ENCODE results near the gene SLC25A15.
"Not testable (repeated sequence)": the region's sequence is repeated elsewhere in the genome, so short reads cannot be mapped to it uniquely, and the experiment has no call there.

SLC25A15 gene

DNA sequence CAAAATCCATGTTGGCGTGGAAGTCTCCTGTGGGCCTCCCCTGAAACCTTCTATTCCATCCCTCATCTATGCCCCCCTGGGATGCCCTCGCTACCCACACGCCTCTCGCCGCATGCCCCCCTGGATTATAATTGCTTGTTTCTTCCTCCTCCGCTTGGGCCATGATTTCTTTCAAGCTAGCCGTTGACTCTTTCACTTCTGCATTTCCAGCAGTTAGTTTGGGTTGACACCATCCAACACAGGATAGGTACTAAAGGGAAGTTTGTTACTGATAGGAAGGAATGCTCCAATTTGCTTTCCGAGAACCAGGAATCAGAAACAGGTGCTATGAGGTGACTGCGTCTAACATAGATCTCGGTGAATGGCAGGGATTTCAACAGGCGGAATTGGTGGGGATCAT is 7.7 kb upstream of the SLC25A15 start:
- DNase-seq (ENCODE audit: low spot score) = no peak

DNA sequence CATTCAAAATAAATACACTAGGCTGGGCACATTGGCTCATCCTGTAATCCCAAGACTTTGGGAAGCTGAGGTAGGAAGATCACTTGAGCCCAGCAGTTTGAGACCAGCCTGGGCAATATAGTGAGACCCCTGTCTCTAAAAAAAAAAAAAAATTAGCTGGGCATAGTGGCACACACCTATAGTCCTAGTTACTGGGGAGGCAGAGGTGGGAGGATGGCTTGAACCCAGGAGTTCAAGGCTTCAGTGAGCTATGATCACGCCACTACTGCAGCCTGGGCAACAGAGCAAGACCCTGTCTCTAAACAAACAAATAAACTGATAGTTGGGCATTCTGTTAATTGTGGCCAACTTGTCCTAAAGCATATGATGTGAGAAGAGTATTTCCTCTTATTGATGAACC is 6.4 kb upstream of the SLC25A15 start:
- DNase-seq (ENCODE audit: low spot score) = not testable (repeated sequence)

- no peak for DNase-seq (ENCODE audit: low spot score)
Observed at GRCh38 chr13:40784540-40784939, 4.9 kb upstream of the SLC25A15 start.

- DNase-seq (ENCODE audit: low spot score) = no peak
Observed at GRCh38 chr13:40786568-40786996, 2.8 kb upstream of the SLC25A15 start.

DNA sequence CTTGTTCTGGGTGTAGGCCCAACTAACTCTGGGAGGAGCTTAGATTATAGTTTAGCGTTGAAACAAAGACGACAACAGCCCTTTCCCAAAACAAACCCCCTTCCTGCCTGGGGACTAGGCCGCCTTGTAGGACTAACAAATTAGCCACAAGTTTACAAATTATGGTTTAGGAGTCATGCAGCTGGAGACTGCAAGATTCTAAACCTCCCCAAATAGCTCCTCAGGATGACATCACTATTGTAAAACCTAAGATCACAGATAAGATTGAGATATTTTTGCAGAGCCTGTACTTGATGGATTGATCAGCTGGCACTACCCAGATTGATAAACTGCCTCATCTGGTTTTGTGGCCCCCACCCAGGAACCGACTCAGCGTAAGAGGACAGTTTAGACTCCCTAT is 2.3 kb upstream of the SLC25A15 start:
- DNase-seq (ENCODE audit: low spot score) = no peak

DNA sequence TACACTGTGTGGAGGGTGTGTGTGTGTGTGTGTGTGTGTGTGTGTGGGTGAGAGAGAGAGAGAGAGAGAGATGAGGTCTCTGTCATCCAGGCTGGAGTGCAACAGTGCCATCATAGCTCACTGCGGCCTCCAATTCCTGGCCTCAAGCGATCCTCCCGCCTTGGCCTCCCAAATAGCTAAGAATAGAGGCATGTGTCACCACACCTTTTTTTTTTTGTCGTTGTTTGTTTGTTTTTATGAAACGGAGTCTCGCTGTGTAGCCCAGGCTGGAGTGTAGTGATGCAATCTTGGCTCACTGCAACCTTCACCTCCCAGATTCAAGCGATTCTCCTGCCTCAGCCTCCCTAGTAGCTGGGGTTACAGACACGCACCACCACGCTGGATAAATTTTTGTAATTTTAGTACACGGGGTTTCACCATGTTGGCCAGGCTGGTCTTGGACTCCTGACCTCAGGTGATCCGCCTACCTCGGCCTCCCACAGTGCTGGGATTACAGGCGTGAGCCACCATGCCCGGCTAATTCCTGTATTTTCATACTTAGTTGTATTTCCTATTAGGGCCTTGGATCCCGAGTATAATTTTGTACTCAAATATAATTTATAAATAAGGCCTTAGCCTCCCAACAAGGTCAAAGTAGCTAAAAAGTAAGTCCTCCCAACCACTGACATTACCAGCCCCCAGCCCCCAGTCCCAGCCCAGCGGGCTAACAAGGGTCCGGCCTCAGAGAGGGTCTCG is 704 bp upstream of the SLC25A15 start:
- not testable (repeated sequence) for DNase-seq (ENCODE audit: low spot score)

DNA sequence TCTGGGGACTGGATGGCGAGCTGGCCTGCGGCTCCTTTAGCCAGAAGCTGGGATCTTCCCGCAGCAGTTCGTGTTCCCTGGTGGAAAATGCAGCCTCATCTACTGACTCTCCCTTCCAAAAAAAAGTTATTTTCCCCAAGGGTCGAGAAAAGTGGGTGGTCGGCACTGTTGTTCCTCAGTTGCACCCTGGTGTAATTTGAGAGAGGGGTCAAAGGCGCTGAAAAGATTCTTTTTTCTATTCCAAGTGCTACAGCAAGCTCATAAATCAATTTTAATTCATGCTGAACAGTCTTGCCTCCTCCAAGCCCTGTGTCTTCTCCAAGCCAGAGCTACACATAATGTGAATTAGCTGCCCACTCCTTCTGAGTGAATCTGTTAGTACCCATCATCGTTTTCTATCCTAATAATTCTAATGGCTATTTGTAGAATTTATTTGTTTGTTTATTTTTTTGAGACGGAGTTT is 774 bp downstream of the SLC25A15 start:
- DNase-seq (ENCODE audit: low spot score) = no peak

- no peak for DNase-seq (ENCODE audit: low spot score)
Observed at GRCh38 chr13:40792284-40793051, 3.1 kb downstream of the SLC25A15 start.

- DNase-seq (ENCODE audit: low spot score) = no peak
Observed at GRCh38 chr13:40793339-40793738, 3.9 kb downstream of the SLC25A15 start.

- no peak for DNase-seq (ENCODE audit: low spot score)
Observed at GRCh38 chr13:40794414-40795368, 5.3 kb downstream of the SLC25A15 start.

GRCh38 chr13:40796649-40797048 is 7.2 kb downstream of the SLC25A15 start:
- DNase-seq (ENCODE audit: low spot score) = no peak

GRCh38 chr13:40798380-40798779 is 9.0 kb downstream of the SLC25A15 start:
- DNase-seq (ENCODE audit: low spot score) = peak; percentile 22

DNA sequence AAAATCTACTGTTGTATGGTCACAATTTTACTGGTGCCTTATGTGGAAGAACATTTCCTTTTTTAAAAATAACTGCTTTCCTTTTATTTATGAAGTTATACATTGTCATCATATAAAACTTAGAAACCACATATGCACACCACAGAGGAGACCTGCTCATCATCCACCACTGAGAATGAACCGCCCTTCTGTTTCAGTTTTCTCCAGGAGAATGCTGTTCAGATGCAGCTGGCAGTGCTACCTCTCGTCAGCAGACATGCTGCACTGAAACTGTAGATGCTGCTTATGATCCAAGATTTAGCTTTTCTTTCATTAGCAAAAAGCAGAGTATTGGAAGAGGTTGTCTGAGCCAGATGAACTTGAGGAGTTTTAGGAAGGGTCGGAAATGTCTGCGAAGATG is 10.1 kb downstream of the SLC25A15 start:
- DNase-seq (ENCODE audit: low spot score) = no peak

DNA sequence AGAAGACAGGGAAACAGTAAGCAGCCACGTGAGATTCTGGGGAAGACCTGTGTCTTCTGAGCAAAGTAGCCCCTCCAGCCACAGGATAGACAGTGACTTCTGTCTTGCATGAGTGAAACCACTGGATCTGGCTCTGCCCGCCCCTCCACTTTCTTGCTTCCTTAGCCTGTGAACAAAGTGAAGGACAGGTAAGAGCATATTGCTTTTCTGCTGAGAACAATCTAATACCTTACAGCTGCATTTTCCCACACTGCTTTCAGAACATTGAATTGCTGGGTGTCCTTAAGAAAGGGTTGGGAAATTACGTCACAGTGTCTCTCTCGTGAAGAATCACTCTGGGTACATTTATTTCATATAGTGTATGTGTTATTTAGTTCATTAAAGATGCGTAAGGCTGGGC is 11.1 kb downstream of the SLC25A15 start:
- no peak for DNase-seq (ENCODE audit: low spot score)

- no peak for DNase-seq (ENCODE audit: low spot score)
Observed at GRCh38 chr13:40801255-40802217, 12.1 kb downstream of the SLC25A15 start.

GRCh38 chr13:40803316-40803715 is 13.9 kb downstream of the SLC25A15 start:
- no peak for DNase-seq (ENCODE audit: low spot score)

GRCh38 chr13:40806241-40806640 is 16.8 kb downstream of the SLC25A15 start:
- no peak for DNase-seq (ENCODE audit: low spot score)

GRCh38 chr13:40809471-40809870 is 20.1 kb downstream of the SLC25A15 start:
- no peak for DNase-seq (ENCODE audit: low spot score)

DNA sequence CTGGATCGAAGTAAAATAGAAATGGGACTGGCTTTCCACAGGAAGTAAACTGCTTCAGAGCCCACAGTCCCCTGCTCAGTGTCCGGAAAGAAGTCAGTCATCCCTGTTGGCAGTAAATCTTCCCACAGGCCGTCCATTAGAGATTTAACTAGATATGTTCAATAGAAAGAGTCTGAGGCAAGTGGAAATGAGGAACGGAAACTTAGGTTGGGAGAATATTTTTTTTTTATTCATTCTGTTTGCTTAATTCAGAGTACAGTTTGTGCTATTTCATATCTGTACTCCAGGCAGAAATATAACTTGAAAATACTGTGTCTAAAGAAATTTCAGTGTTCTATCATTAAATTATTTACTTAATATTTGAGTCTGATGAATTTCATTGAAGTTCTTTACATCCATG is 22.7 kb downstream of the SLC25A15 start:
- DNase-seq (ENCODE audit: low spot score) = no peak

- DNase-seq (ENCODE audit: low spot score) = no peak
Observed at GRCh38 chr13:40812724-40813445, 23.5 kb downstream of the SLC25A15 start.

Measured in CD4-positive, alpha-beta T cell treated with Interleukin-2 at 100 ng/mL for 4 hours (primary cell).